Activated T-helper 2 cell treated with anti-CD3 and anti-CD28 coated beads, Interferon-gamma antibody, Interleukin-2, Interleukin-4, amounts not matched to agents 10 μg/mL and 5 μg/mL and 100 μg/mL, durations not matched to agents 14 hours and 24 hours and 36 hours (primary cell): ENCODE results near the gene ZNF479. TPM values are rescaled to one million over a fixed set of nuclear protein-coding genes. Genes with fewer than 3 reads are reported as not detected.
"Not testable (repeated sequence)": the region's sequence is repeated elsewhere in the genome, so short reads cannot be mapped to it uniquely, and the experiment has no call there.

Experiments used
- DNase-seq: peaks from one replicate; pipeline ENCODE4 v3.0.0; 2021; ENCODE audit warnings: low spot score
- H3K27ac Mint-ChIP-seq: one replicate; pipeline ENCODE4 v1.8.0; 2021; ENCODE audit warnings: mixed read lengths
- H3K27me3 Mint-ChIP-seq: one replicate; pipeline ENCODE4 v1.8.0; 2021; ENCODE audit warnings: low read depth, mixed read lengths
- H3K36me3 Mint-ChIP-seq: one replicate; pipeline ENCODE4 v1.8.0; 2021; ENCODE audit warnings: low read depth, mixed read lengths
- H3K4me1 Mint-ChIP-seq: one replicate; pipeline ENCODE4 v1.8.0; 2021; ENCODE audit warnings: low read depth, mixed read lengths
- H3K4me3 Mint-ChIP-seq: one replicate; pipeline ENCODE4 v1.8.0; 2021; ENCODE audit warnings: low read depth, mild to moderate bottlenecking, moderate library complexity, mixed read lengths
- H3K9me3 Mint-ChIP-seq: one replicate; pipeline ENCODE4 v1.8.0; 2021; ENCODE audit warnings: mixed read lengths
- intact Hi-C: fragments of 100-400 bp; cut with micrococcal nuclease; formaldehyde crosslinking; loops from one replicate; pipeline ENCODE4 v1.15.1; 2023
- total RNA-seq: library from RNA; stranded (reverse); gene quantifications from 2 replicates; pipeline ENCODE4 v1.2.3, GENCODE V29; 2022

ZNF479 gene
- total RNA-seq: not detected in 2 replicates

- H3K4me3 Mint-ChIP-seq, H3K27me3 Mint-ChIP-seq, H3K4me1 Mint-ChIP-seq, intact Hi-C loops, H3K36me3 Mint-ChIP-seq, DNase-seq, H3K27ac Mint-ChIP-seq: not testable (repeated sequence)
- H3K9me3 Mint-ChIP-seq: peaks cover 53% of the 10 kb centered on the region
Observed at GRCh38 chr7:57132336-57132735, at the start of gene ZNF479. TSS of gene ZNF479 (minus strand) at chr7:57132436. CDS start at chr7:57132324, 112 bp downstream.

- intact Hi-C loops: no loop called here
- peaks cover 29% of the 10 kb centered on the region for H3K9me3 Mint-ChIP-seq
- H3K4me3 Mint-ChIP-seq: no peak overlapping the region
- no peaks in the 10 kb centered on the region for H3K27me3 Mint-ChIP-seq
- peaks cover 3% of the 10 kb centered on the region for H3K36me3 Mint-ChIP-seq
- DNase-seq: no peak
- H3K4me1 Mint-ChIP-seq: no peaks in the 10 kb centered on the region
- no peak overlapping the region for H3K27ac Mint-ChIP-seq
Observed at GRCh38 chr7:57182031-57182430, 49.8 kb upstream of the ZNF479 start.

GRCh38 chr7:57181281-57181680, 49.0 kb upstream of the ZNF479 start:
- Mint-ChIP-seq H3K4me1 (no peaks in the 10 kb centered on the region), H3K27ac (no peak overlapping the region), H3K36me3 (peaks cover 3% of the 10 kb centered on the region), H3K27me3 (no peaks in the 10 kb centered on the region), H3K4me3 (no peak overlapping the region), H3K9me3 (peaks cover 33% of the 10 kb centered on the region)
- intact Hi-C loops: no loop called here
- DNase-seq: no peak

GRCh38 chr7:57179776-57180415, 47.7 kb upstream of the ZNF479 start:
- no peak for DNase-seq
- Mint-ChIP-seq H3K4me3 (no peak overlapping the region), H3K27me3 (no peaks in the 10 kb centered on the region), H3K4me1 (no peaks in the 10 kb centered on the region), H3K36me3 (peaks cover 3% of the 10 kb centered on the region), H3K27ac (no peak overlapping the region), H3K9me3 (peaks cover 33% of the 10 kb centered on the region)
- intact Hi-C loops: no loop called here

GRCh38 chr7:57178768-57179139, 46.5 kb upstream of the ZNF479 start:
- Mint-ChIP-seq H3K4me1 (no peaks in the 10 kb centered on the region), H3K27me3 (no peaks in the 10 kb centered on the region), H3K9me3 (peaks cover 30% of the 10 kb centered on the region), H3K4me3 (no peak overlapping the region), H3K27ac (no peak overlapping the region), H3K36me3 (peaks cover 3% of the 10 kb centered on the region)
- DNase-seq: no peak
- intact Hi-C loops: no loop called here

GRCh38 chr7:57177856-57178767, 45.9 kb upstream of the ZNF479 start:
- intact Hi-C loops: no loop called here
- H3K9me3 Mint-ChIP-seq: peaks cover 30% of the 10 kb centered on the region
- H3K36me3 Mint-ChIP-seq: peaks cover 3% of the 10 kb centered on the region
- H3K27ac Mint-ChIP-seq: no peak overlapping the region
- no peaks in the 10 kb centered on the region for H3K27me3 Mint-ChIP-seq
- no peak overlapping the region for H3K4me3 Mint-ChIP-seq
- no peak for DNase-seq
- no peaks in the 10 kb centered on the region for H3K4me1 Mint-ChIP-seq

GRCh38 chr7:57176928-57177635, 44.8 kb upstream of the ZNF479 start:
- no peak overlapping the region for H3K27ac Mint-ChIP-seq
- no peak for DNase-seq
- H3K9me3 Mint-ChIP-seq: peaks cover 23% of the 10 kb centered on the region
- H3K4me1 Mint-ChIP-seq: no peaks in the 10 kb centered on the region
- peaks cover 3% of the 10 kb centered on the region for H3K36me3 Mint-ChIP-seq
- H3K27me3 Mint-ChIP-seq: no peaks in the 10 kb centered on the region
- H3K4me3 Mint-ChIP-seq: no peak overlapping the region
- intact Hi-C loops: no loop called here

GRCh38 chr7:57165285-57165899, 33.2 kb upstream of the ZNF479 start:
- H3K27me3 Mint-ChIP-seq: no peaks in the 10 kb centered on the region
- no peaks in the 10 kb centered on the region for H3K36me3 Mint-ChIP-seq
- no peak overlapping the region for H3K27ac Mint-ChIP-seq
- no peak overlapping the region for H3K4me3 Mint-ChIP-seq
- peaks cover 48% of the 10 kb centered on the region for H3K9me3 Mint-ChIP-seq
- intact Hi-C loops: no loop called here
- no peaks in the 10 kb centered on the region for H3K4me1 Mint-ChIP-seq
- no peak for DNase-seq

- H3K9me3 Mint-ChIP-seq: peaks cover 42% of the 10 kb centered on the region
- H3K27me3 Mint-ChIP-seq: not testable (repeated sequence)
Observed at GRCh38 chr7:57120123-57120784, 12.0 kb downstream of the ZNF479 start.

More at GRCh38 chr7:57120123-57120784, 12.0 kb downstream of the ZNF479 start:
- H3K4me1 Mint-ChIP-seq, DNase-seq, intact Hi-C loops, H3K36me3 Mint-ChIP-seq, H3K4me3 Mint-ChIP-seq, H3K27ac Mint-ChIP-seq: not testable (repeated sequence)
